Stimulated activated CD4-positive, alpha-beta T cell treated with anti-CD3 and anti-CD28 coated beads, Interleukin-15, amount 100 ng/mL, for 48 hours (primary cell): ENCODE data around the gene HPCA.

Experiments
- DNase-seq, 2 donors: peaks; one replicate each; pipeline ENCODE4 v3.0.0-alpha.2; 2020; ENCODE audit warnings: low read depth in 2 of 2

HPCA gene

GRCh38 chr1:32886004-32886827 lies at the start of gene HPCA:
HPCA (plus strand) TSS chr1:32886491; CDS start chr1:32888899, 2,408 bp downstream.
- peak in 1 of 2 donors; percentile 33 for DNase-seq

- no peak for DNase-seq
Observed at GRCh38 chr1:32848354-32849063, 37.8 kb upstream of the HPCA start.

- no peak for DNase-seq
Observed at GRCh38 chr1:32855861-32856617, 30.3 kb upstream of the HPCA start.

GRCh38 chr1:32858136-32858535 lies 28.2 kb upstream of the HPCA start:
- no peak for DNase-seq

- DNase-seq, result no peak
Observed at GRCh38 chr1:32858791-32859190, 27.5 kb upstream of the HPCA start.

GRCh38 chr1:32859915-32860314 lies 26.4 kb upstream of the HPCA start:
- no peak for DNase-seq

GRCh38 chr1:32860566-32860965 lies 25.7 kb upstream of the HPCA start:
- DNase-seq, result no peak

GRCh38 chr1:32861904-32862695 lies 24.2 kb upstream of the HPCA start:
- no peak for DNase-seq

- no peak for DNase-seq
Observed at GRCh38 chr1:32863218-32863880, 22.9 kb upstream of the HPCA start.

GRCh38 chr1:32863881-32864245 lies 22.4 kb upstream of the HPCA start:
- DNase-seq, result no peak

- no peak for DNase-seq
Observed at GRCh38 chr1:32864375-32865019, 21.8 kb upstream of the HPCA start.

GRCh38 chr1:32865639-32866405 lies 20.5 kb upstream of the HPCA start:
- DNase-seq, result no peak

GRCh38 chr1:32867151-32867550 lies 19.1 kb upstream of the HPCA start:
- no peak for DNase-seq

GRCh38 chr1:32867671-32868070 lies 18.6 kb upstream of the HPCA start:
- no peak for DNase-seq

- no peak for DNase-seq
Observed at GRCh38 chr1:32868085-32868484, 18.2 kb upstream of the HPCA start.

GRCh38 chr1:32868806-32869455 lies 17.4 kb upstream of the HPCA start:
- DNase-seq, result no peak

- no peak for DNase-seq
Observed at GRCh38 chr1:32869923-32870614, 16.2 kb upstream of the HPCA start.

- DNase-seq, result no peak
Observed at GRCh38 chr1:32870615-32871363, 15.5 kb upstream of the HPCA start, which contains the start of gene FNDC5. FNDC5 (minus strand) TSS chr1:32870912.
